Esophagus muscularis mucosa (tissue), 3 donors: ENCODE measurements around the gene CKAP5.

Experiments used
- POLR2A ChIP-seq: fragments of 450-650 bp; IDR thresholded peaks from one replicate; pipeline ENCODE4 v1.6.1; 2017; ENCODE audit warnings: antibody characterized with exemption, moderate library complexity, mild to moderate bottlenecking, low read depth
- TF ChIP-seq, protein P1 (sequence below), 3 experiments: fragments of 200-600 bp in 2 of 3; fragments of 450-650 bp in 1 of 3; sonication (generic) in 2 of 3; IDR thresholded peaks; one replicate each; pipeline ENCODE4 v1.5.1; 2017 to 2019; ENCODE audit warnings: antibody characterized with exemption in 3 of 3, mild to moderate bottlenecking in 2 of 3, moderate library complexity in 1 of 3

DNA sequence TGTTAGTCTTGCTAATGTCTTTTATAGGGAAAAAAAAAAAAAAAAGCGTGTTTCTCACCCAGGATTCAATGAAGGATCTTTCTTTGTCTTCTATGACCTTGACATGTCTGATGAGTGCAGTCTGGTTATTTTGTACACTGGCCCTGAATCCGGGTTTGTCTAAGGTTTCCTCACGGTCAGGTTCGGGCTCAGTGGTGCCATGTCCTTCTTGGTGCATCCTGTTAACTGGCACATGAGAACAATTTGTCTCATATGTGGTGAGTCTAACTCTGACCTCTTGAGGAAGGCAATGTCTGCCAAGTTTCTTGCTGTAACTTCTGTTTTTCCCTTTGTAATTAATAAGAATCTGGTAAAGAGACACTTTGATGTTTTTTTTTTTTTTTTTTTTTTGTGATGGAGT is 114.5 kb downstream of the CKAP5 start:
- TF ChIP-seq, protein P1, sequence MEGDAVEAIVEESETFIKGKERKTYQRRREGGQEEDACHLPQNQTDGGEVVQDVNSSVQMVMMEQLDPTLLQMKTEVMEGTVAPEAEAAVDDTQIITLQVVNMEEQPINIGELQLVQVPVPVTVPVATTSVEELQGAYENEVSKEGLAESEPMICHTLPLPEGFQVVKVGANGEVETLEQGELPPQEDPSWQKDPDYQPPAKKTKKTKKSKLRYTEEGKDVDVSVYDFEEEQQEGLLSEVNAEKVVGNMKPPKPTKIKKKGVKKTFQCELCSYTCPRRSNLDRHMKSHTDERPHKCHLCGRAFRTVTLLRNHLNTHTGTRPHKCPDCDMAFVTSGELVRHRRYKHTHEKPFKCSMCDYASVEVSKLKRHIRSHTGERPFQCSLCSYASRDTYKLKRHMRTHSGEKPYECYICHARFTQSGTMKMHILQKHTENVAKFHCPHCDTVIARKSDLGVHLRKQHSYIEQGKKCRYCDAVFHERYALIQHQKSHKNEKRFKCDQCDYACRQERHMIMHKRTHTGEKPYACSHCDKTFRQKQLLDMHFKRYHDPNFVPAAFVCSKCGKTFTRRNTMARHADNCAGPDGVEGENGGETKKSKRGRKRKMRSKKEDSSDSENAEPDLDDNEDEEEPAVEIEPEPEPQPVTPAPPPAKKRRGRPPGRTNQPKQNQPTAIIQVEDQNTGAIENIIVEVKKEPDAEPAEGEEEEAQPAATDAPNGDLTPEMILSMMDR (IDR thresholded peaks at IDR 0.05) = no peak
- no peak for TF ChIP-seq POLR2A
